Cerebellar cortex (tissue), 1 donor: ENCODE measurements around the gene PIK3AP1.
"Not testable (repeated sequence)": the region's sequence is repeated elsewhere in the genome, so short reads cannot be mapped to it uniquely, and the experiment has no call there.

Experiments
- DNase-seq: peaks from one replicate; pipeline ENCODE4 v3.0.0-alpha.2; 2015; ENCODE audit warnings: low spot score

Gene PIK3AP1

GRCh38 chr10:96696845-96697425 is 23.4 kb downstream of the PIK3AP1 start:
- no peak for DNase-seq

GRCh38 chr10:96695975-96696634 is 24.2 kb downstream of the PIK3AP1 start:
- DNase-seq: no peak

DNA sequence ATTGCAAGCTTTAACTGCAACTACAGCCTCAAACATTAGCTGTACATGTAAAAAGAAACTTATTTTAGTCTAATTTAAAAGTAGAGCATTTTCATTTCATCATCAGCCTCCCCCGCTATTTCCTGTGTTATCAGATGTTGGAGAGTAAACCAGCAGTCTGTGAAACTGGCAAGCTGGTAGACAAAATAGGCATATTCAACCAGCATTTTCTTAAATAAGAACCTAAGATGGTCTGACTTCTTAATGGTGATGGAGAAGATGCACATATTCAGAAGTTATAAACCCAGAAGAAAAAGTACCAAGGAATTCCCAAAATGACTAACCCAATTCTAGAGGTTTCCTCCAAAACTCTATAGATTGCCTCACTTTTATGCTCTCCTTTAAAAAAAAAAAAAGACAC is 24.9 kb downstream of the PIK3AP1 start:
- DNase-seq: no peak

GRCh38 chr10:96693431-96693830 is 26.9 kb downstream of the PIK3AP1 start:
- no peak for DNase-seq

- no peak for DNase-seq
Measured at GRCh38 chr10:96692427-96692826, 27.9 kb downstream of the PIK3AP1 start.

GRCh38 chr10:96691761-96692160 is 28.6 kb downstream of the PIK3AP1 start:
- no peak for DNase-seq

GRCh38 chr10:96690755-96691730 is 29.3 kb downstream of the PIK3AP1 start:
- no peak for DNase-seq

GRCh38 chr10:96688789-96689188 is 31.5 kb downstream of the PIK3AP1 start:
- DNase-seq: no peak

- no peak for DNase-seq
Measured at GRCh38 chr10:96687317-96688012, 32.8 kb downstream of the PIK3AP1 start.

- DNase-seq: no peak
Measured at GRCh38 chr10:96686514-96686913, 33.8 kb downstream of the PIK3AP1 start.

DNA sequence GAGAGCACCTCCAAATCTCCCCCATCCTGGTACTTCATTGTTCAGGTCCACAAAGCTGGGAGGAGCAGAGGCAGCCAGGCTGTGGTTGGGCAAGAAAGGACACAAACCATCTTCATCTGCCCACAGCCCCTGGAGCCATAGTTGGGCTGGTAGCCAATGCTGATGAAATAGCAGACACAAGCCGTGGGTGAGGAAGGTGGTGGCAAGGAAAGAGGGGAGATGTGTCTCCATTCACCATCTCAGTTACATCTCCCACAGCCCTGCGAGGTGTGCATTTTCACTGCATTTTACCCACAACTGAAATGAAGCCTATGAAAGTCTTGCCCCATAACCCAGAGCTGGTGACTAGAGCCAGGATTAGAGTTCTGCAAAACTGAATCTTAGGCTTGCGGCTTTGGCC is 35.0 kb downstream of the PIK3AP1 start:
- no peak for DNase-seq

DNA sequence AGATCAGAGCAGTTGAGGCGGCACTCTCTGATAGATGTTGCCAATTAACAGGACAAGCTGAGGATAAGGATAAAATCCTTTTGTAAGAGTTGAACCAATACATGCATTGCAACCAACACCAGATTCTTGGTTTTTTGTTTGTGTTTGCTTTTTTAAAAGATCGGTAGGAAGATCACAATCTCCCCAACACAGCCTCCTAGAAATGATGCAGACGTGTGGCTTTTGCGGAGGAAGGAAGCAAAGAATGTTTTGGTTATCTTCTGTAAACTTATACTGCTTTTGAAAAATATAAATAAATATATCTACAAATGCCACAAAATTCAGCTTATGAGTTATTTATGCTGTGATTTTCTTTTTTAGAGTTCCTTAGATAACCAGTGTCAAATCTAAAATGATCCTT is 35.5 kb downstream of the PIK3AP1 start:
- no peak for DNase-seq

DNA sequence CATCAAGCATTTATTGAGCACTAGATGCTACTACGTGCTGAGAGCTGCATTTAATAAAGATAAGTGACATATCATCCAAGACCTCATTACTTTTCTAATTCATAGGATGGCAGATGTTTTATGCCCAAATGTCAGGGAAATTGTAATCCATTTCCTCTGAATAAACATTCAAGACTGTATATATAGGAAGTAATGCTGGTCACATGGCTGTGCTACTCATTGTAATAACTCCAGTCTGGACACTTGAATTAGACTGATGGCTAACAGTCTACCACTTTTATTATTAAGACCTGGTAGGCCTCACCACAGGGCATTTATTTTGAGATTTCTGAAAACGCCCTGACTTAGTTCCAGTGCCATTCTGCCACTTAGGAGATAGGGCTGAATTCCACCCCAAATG is 36.6 kb downstream of the PIK3AP1 start:
- DNase-seq: no peak

DNA sequence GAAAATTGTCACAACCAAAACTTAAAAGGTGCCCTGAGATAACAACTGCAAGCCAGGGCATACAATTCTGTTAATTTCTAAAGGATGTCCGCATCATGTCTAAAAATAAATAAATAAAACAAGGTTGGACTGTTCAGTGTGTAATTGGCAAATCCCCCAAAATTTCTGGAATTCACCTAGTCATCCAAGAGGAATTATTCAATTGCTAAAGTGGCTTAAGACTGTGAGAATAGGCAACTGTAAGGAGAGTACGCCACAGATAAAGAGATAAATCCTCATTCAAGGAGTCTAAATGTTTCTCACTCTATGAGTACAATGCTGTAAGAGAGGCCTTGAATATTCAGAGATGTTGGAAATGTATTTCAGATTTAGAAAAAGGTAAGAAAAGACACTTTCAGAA is 37.2 kb downstream of the PIK3AP1 start:
- DNase-seq: no peak

- DNase-seq: no peak
Measured at GRCh38 chr10:96681524-96681923, 38.8 kb downstream of the PIK3AP1 start.

GRCh38 chr10:96680463-96680862 is 39.9 kb downstream of the PIK3AP1 start:
- not testable (repeated sequence) for DNase-seq

GRCh38 chr10:96678725-96679124 is 41.6 kb downstream of the PIK3AP1 start:
- no peak for DNase-seq

GRCh38 chr10:96676272-96677112 is 43.8 kb downstream of the PIK3AP1 start:
- no peak for DNase-seq

- no peak for DNase-seq
Measured at GRCh38 chr10:96675846-96676245, 44.5 kb downstream of the PIK3AP1 start.

GRCh38 chr10:96673318-96674099 is 46.8 kb downstream of the PIK3AP1 start:
- no peak for DNase-seq
